ENCODE results near the gene GPATCH1. TPM values are rescaled to one million over a fixed set of nuclear protein-coding genes. Genes with fewer than 3 reads are reported as not detected.
"Not testable (repeated sequence)": the region's sequence is repeated elsewhere in the genome, so short reads cannot be mapped to it uniquely, and the experiment has no call there.

GPATCH1 gene
- polyA plus RNA-seq (ENCODE audit: insufficient read length in 10 of 10) = 1 to 10 TPM; 5.1 to 9.1 (median 7.8) TPM
- long read RNA-seq, donor 1, partial matches to known transcripts = 0 of 2 reads
- long read RNA-seq, donor 1, other reads (novel, unspliced or antisense) = 0 of 2 reads
- long read RNA-seq, donor 2 = 0 reads
- long read RNA-seq, donor 3 = 0 reads
- long read RNA-seq, donor 4 = 0 reads
- long read RNA-seq, donor 5, partial matches to known transcripts = 0 of 2 reads
- long read RNA-seq, donor 5, other reads (novel, unspliced or antisense) = 0 of 2 reads
- long read RNA-seq, donor 6 = 0 reads
- long read RNA-seq, donor 7 = 0 reads
- long read RNA-seq, donor 8 = 0 reads
- long read RNA-seq, donor 9, partial matches to known transcripts = 0 of 1 reads
- long read RNA-seq, donor 9, other reads (novel, unspliced or antisense) = 0 of 1 reads

- DNase-seq = peak; percentile 83 to 97 (median 94)
Observed at GRCh38 chr19:33080761-33081681, at the start of gene GPATCH1. TSS of gene GPATCH1 (plus strand) at chr19:33081181. CDS start at chr19:33081194, 13 bp downstream.

GRCh38 chr19:33032218-33032781 lies 48.7 kb upstream of the GPATCH1 start:
- no peak for DNase-seq

GRCh38 chr19:33035461-33035860 lies 45.5 kb upstream of the GPATCH1 start:
- no peak for DNase-seq

GRCh38 chr19:33036370-33037167 lies 44.4 kb upstream of the GPATCH1 start:
- DNase-seq = not testable (repeated sequence)

GRCh38 chr19:33037168-33038025 lies 43.6 kb upstream of the GPATCH1 start:
- DNase-seq = not testable (repeated sequence)

GRCh38 chr19:33039108-33039599 lies 41.8 kb upstream of the GPATCH1 start:
- no peak for DNase-seq

GRCh38 chr19:33039815-33040214 lies 41.2 kb upstream of the GPATCH1 start:
- DNase-seq = no peak

GRCh38 chr19:33040994-33041827 lies 39.8 kb upstream of the GPATCH1 start:
- DNase-seq = no peak

- not testable (repeated sequence) for DNase-seq
Observed at GRCh38 chr19:33041828-33042160, 39.2 kb upstream of the GPATCH1 start.

GRCh38 chr19:33047422-33047821 lies 33.6 kb upstream of the GPATCH1 start:
- DNase-seq = no peak

GRCh38 chr19:33048806-33049676 lies 31.9 kb upstream of the GPATCH1 start:
- DNase-seq = no peak

- DNase-seq = no peak
Observed at GRCh38 chr19:33050110-33050509, 30.9 kb upstream of the GPATCH1 start.

GRCh38 chr19:33052352-33052972 lies 28.5 kb upstream of the GPATCH1 start:
- DNase-seq = peak in 2 of 3 donors; percentile 18 to 45

- no peak for DNase-seq
Observed at GRCh38 chr19:33054623-33055022, 26.4 kb upstream of the GPATCH1 start.

- DNase-seq = peak in 1 of 3 donors; percentile 26
Observed at GRCh38 chr19:33055718-33056117, 25.3 kb upstream of the GPATCH1 start.

- DNase-seq = no peak
Observed at GRCh38 chr19:33060586-33060985, 20.4 kb upstream of the GPATCH1 start.

- no peak for DNase-seq
Observed at GRCh38 chr19:33062902-33063301, 18.1 kb upstream of the GPATCH1 start.

- peak in 1 of 3 donors; percentile 32 for DNase-seq
Observed at GRCh38 chr19:33063356-33063752, 17.6 kb upstream of the GPATCH1 start.
